HepG2 (cell line): Measurements from ENCODE around the gene SYTL3. TPM values are rescaled to one million over a fixed set of nuclear protein-coding genes. Genes with fewer than 3 reads are reported as not detected.

Experiments used
- ATAC-seq: fragments of 200-7000 bp; cut with Tn5 transposase; 3 replicates; pipeline ENCODE4 v1.9.1; 2020; ENCODE audit warnings: mild to moderate bottlenecking, moderate library complexity
- BruUV-seq: library from RNA; stranded (reverse); fragments of 400-500 nt; replicated peaks from 2 replicates; lab custom pipeline; 2021; lab: Mats Ljungman, UMichigan
- CTCF ChIA-PET: fragments of 300-600 bp; formaldehyde crosslinking; extraction: SDS; loops from one replicate; lab custom pipeline; 2021; ENCODE audit warnings: low total read pairs, inconsistent platforms, low intra/inter-chr PET ratio; lab: Yijun Ruan, JAX
- POLR2A ChIA-PET: fragments of 350-600 bp; sonication (Branson Sonifier 250); formaldehyde crosslinking; loops from one replicate; lab custom pipeline; 2020; ENCODE audit warnings: antibody characterized with exemption, inconsistent platforms; lab: Yijun Ruan, JAX
- DNase-seq: peaks from one replicate; pipeline ENCODE4 v3.0.0-alpha.2; 2015; ENCODE audit warnings: low spot score
- FAIRE-seq: peaks from 3 replicates; lab custom pipeline; 2011; peaks lifted over from hg19 to GRCh38; lab: Jason Lieb, UNC
- H2AFZ ChIP-seq: one replicate; pipeline ENCODE4 v1.6.1; 2011; ENCODE audit warnings: low read length, inconsistent platforms
- H3K27ac ChIP-seq: fragments of 300-600 bp; 3 replicates; pipeline ENCODE4 v1.8.0; 2011; ENCODE audit warnings: mixed run types, mild to moderate bottlenecking, mixed read lengths, low read length, inconsistent platforms; ENCODE audit not compliant: insufficient read depth; ENCODE audit errors: extremely low read length
- H3K27me3 ChIP-seq, 2 experiments: fragments of 200-600 bp in 1 of 2; 2 replicates in 1 of 2; 3 replicates in 1 of 2; pipeline versions ENCODE4 v1.6.0 to v1.8.0; 2011; ENCODE audit warnings: low read length in 2 of 2, mild to moderate bottlenecking in 2 of 2, moderate library complexity in 2 of 2, inconsistent platforms in 1 of 2; ENCODE audit not compliant: insufficient read depth in 2 of 2, control insufficient read depth in 1 of 2
- H3K36me3 ChIP-seq, 2 experiments: fragments of 200-600 bp in 1 of 2; replicated peaks in 1 of 2; 2 replicates in 1 of 2; 3 replicates in 1 of 2; pipeline versions ENCODE4 v1.5.1 to v1.8.0; 2011; ENCODE audit warnings: low read length in 2 of 2, inconsistent platforms in 1 of 2; ENCODE audit not compliant: insufficient read depth in 2 of 2, control insufficient read depth in 1 of 2
- H3K4me1 ChIP-seq: 2 replicates; pipeline ENCODE4 v1.5.1; 2012; ENCODE audit warnings: low read length, inconsistent platforms; ENCODE audit not compliant: insufficient read depth
- H3K4me2 ChIP-seq: 2 replicates; pipeline ENCODE4 v1.6.0; 2011; ENCODE audit warnings: low read depth, low read length, inconsistent platforms
- H3K4me3 ChIP-seq, 3 experiments: fragments of 200-600 bp in 1 of 3; sonication (generic), shearing (Covaris generic) in 1 of 3; replicated peaks in 1 of 3; 2 replicates each; pipeline ENCODE4 v1.5.1; 2011 to 2016; ENCODE audit warnings: low read length in 3 of 3, inconsistent platforms in 2 of 3, low read depth in 2 of 3, mild to moderate bottlenecking in 2 of 3, control low read depth in 1 of 3, mixed read lengths in 1 of 3; ENCODE audit not compliant: insufficient read depth in 1 of 3
- H3K79me2 ChIP-seq: one replicate; pipeline ENCODE4 v1.6.1; 2011; ENCODE audit warnings: low read length, inconsistent platforms; ENCODE audit not compliant: insufficient read depth
- H3K9ac ChIP-seq: 2 replicates; pipeline ENCODE4 v1.6.0; 2011; ENCODE audit warnings: mild to moderate bottlenecking, low read depth, low read length, inconsistent platforms; ENCODE audit not compliant: insufficient read depth
- H3K9me3 ChIP-seq: 2 replicates; pipeline ENCODE4 v1.5.1; 2012; ENCODE audit warnings: mild to moderate bottlenecking, low read length
- H4K20me1 ChIP-seq: 2 replicates; pipeline ENCODE4 v1.6.0; 2011; ENCODE audit warnings: inconsistent platforms, mild to moderate bottlenecking, low read length, moderate library complexity; ENCODE audit not compliant: insufficient read depth
- CEBPG ChIP-seq: IDR thresholded peaks from 2 replicates; pipeline ENCODE4 v1.6.1; 2016
- ELK4 ChIP-seq: sonication (generic); formaldehyde crosslinking; IDR thresholded peaks from 2 replicates; pipeline ENCODE4 v1.9.0; 2021; ENCODE audit warnings: missing genetic modification reagents, borderline replicate concordance
- HDAC1 ChIP-seq: sonication (generic); formaldehyde crosslinking; IDR thresholded peaks from 2 replicates; pipeline ENCODE4 v1.5.1; 2020; ENCODE audit warnings: mild to moderate bottlenecking, missing genetic modification reagents
- KLF12 ChIP-seq: sonication (generic); formaldehyde crosslinking; IDR thresholded peaks from 2 replicates; pipeline ENCODE4 v1.4.0; 2020; ENCODE audit warnings: missing genetic modification reagents, borderline replicate concordance
- NFIB ChIP-seq: sonication (generic); formaldehyde crosslinking; IDR thresholded peaks from 2 replicates; pipeline ENCODE4 v1.9.0; 2021; ENCODE audit warnings: missing genetic modification reagents, mild to moderate bottlenecking, borderline replicate concordance
- NFRKB ChIP-seq: fragments of 450-650 bp; IDR thresholded peaks from 2 replicates; pipeline ENCODE4 v1.6.1; 2017
- SRY ChIP-seq: sonication (generic); formaldehyde crosslinking; IDR thresholded peaks from 2 replicates; pipeline ENCODE4 v1.8.0; 2022; ENCODE audit warnings: mild to moderate bottlenecking, missing genetic modification reagents
- ZBTB33 ChIP-seq: sonication (generic); formaldehyde crosslinking; IDR thresholded peaks from 2 replicates; pipeline ENCODE4 v1.4.0; 2020; ENCODE audit warnings: missing genetic modification reagents
- ZNF44 ChIP-seq: sonication (generic); formaldehyde crosslinking; IDR thresholded peaks from 2 replicates; pipeline ENCODE4 v1.5.1; 2020; ENCODE audit warnings: mild to moderate bottlenecking, missing genetic modification reagents
- ZNF496 ChIP-seq: sonication (generic); formaldehyde crosslinking; IDR thresholded peaks from 2 replicates; pipeline ENCODE4 v1.8.1; 2023; ENCODE audit warnings: mild to moderate bottlenecking, moderate library complexity, missing genetic modification reagents; ENCODE audit not compliant: insufficient replicate concordance
- ZNF557 ChIP-seq: sonication (generic); formaldehyde crosslinking; IDR thresholded peaks from 2 replicates; pipeline ENCODE4 v1.4.0; 2020; ENCODE audit warnings: missing genetic modification reagents
- WGBS: methylation state at CpG from one replicate; pipeline ENCODE4 v1.1.6; 2017; ENCODE audit warnings: low lambda C conversion rate; 5-methylcytosine and 5-hydroxymethylcytosine counted together
- in situ Hi-C: cut with HindIII; loops from 2 replicates; pipeline ENCODE4 v1.10.0; 2017; ENCODE audit warnings: low pct_unique_long_range_greater_than_20kb; ENCODE audit not compliant: extremely low pct_ligation_motif_present
- intact Hi-C: fragments of 100-400 bp; cut with micrococcal nuclease; formaldehyde crosslinking; loops from one replicate; pipeline ENCODE4 v1.10.0; 2022; ENCODE audit not compliant: unreplicated experiment
- polyA plus RNA-seq, 8 experiments: library from polyadenylated mRNA; depleted of rRNA in 3 of 8; stranded (reverse) in 7 of 8; unstranded in 1 of 8; fragments of >200 nt; fragmentation: Illumina TruSeq in 4 of 8; extraction: Trizol in 4 of 8; gene quantifications; 2 replicates each; pipeline versions ENCODE4 v1.2.1 to v1.2.3, GENCODE V29; 2011 to 2016; ENCODE audit warnings: low read depth in 4 of 8, missing spikeins in 1 of 8, mixed read lengths in 1 of 8; ENCODE audit not compliant: insufficient read depth in 1 of 8
- total RNA-seq, 5 experiments: library from RNA; depleted of rRNA; stranded (reverse); fragments of >200 nt; fragmentation: Illumina TruSeq; extraction: Trizol; gene quantifications; 2 replicates each; pipeline ENCODE4 v1.2.3, GENCODE V29; 2016; ENCODE audit warnings: low read depth in 1 of 5
- TF ChIP-seq, protein P1 (sequence below): sonication (generic); formaldehyde crosslinking; IDR thresholded peaks from 2 replicates; pipeline ENCODE4 v1.8.0; 2022; ENCODE audit warnings: mild to moderate bottlenecking, missing genetic modification reagents

The SYTL3 gene
- total and polyA plus RNA-seq, 2 of the 13 experiments (the other 11 are each of a cell fraction or from before 2014, with no cell fraction given): 0.11 to 0.28 TPM

GRCh38 chr6:158609455-158610155 is 40.2 kb upstream of the SYTL3 start:
- H2AFZ ChIP-seq: no peak overlapping the region
- ChIA-PET POLR2A (no interaction called here), CTCF (no interaction called here)
- BruUV-seq: no TSS peak
- no peaks in the 10 kb centered on the region for H3K4me1 ChIP-seq
- H3K4me2 ChIP-seq: no peak overlapping the region
- peaks cover 67 to 98% of the 10 kb centered on the region in 2 experiments for H3K36me3 ChIP-seq
- intact Hi-C loops (no loop called here), in situ Hi-C loops (no loop called here)
- 0 out of 2 replicates have a peak, but pooled peaks have one; percentile 69 for TF ChIP-seq NFIB
- TF ChIP-seq ELK4 (CRISPR knock-in tag): no peak
- 97% methylated on average over 12 of the region's 13 CpGs for WGBS
- no peaks in the 10 kb centered on the region for H3K9me3 ChIP-seq
- H3K79me2 ChIP-seq: no peaks in the 10 kb centered on the region
- H3K4me3 ChIP-seq: no peak overlapping the region
- H3K27me3 ChIP-seq: no peaks in the 10 kb centered on the region
- ATAC-seq (no peak), DNase-seq (no peak), FAIRE-seq (no peak)
- no peak overlapping the region for H3K9ac ChIP-seq
- H4K20me1 ChIP-seq: peaks cover 33% of the 10 kb centered on the region; the same call in 1 of the 2 replicates
- no peak overlapping the region for H3K27ac ChIP-seq

DNA sequence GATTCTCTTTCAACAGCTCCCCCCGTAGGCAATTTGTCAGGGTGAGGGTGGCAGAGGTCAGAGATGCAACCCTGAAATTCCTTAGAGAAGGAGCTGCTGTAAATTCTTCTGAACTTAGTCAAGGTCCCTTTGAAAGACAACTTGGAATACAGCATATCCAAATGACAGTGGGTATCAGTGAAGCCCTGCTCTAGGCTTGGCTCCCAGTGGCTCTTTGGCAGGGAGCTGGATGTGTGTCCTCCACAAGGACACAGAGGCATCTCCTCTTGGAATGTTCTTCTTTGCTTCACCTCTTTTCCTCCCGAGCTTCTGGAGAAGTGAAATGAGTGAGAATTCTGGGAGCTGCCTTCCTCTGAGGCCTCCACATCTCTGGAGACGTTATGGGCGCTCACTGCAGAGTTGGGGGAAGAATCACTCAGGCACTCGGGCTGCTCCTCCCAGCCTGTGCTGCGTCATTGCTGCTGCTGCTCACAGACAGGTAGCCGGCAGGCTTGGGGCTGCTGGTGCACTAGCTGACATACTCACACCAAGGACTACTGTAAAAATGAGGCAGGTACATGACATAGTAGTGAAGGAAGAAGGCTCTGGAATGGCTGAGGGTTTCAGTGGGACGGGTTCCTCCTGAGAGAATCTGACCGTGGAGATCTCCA is 39.4 kb upstream of the SYTL3 start:
- no peak overlapping the region for H3K9ac ChIP-seq
- peak; percentile 12; the same call in 1 of the 3 replicates for ATAC-seq
- no peak overlapping the region for H3K4me3 ChIP-seq
- no peaks in the 10 kb centered on the region for H3K27me3 ChIP-seq
- no peaks in the 10 kb centered on the region for H3K9me3 ChIP-seq
- POLR2A ChIA-PET: no interaction called here
- H3K4me2 ChIP-seq: no peak overlapping the region
- H4K20me1 ChIP-seq: peaks cover 27% of the 10 kb centered on the region; the same call in 1 of the 2 replicates
- BruUV-seq: TSS peak; percentile 1
- FAIRE-seq: no peak
- in situ Hi-C loops: no loop called here
- H3K4me1 ChIP-seq: no peaks in the 10 kb centered on the region
- H3K36me3 ChIP-seq: peaks cover 64 to 93% of the 10 kb centered on the region in 2 experiments
- H3K27ac ChIP-seq: no peak overlapping the region
- no peaks in the 10 kb centered on the region for H3K79me2 ChIP-seq
- 96% methylated on average over 9 of the region's 9 CpGs for WGBS
- no peak for DNase-seq
- CTCF ChIA-PET: no interaction called here
- H2AFZ ChIP-seq: no peak overlapping the region
- intact Hi-C loops: no loop called here
- TF ChIP-seq SRY (CRISPR knock-in tag) (no peak), CEBPG (CRISPR knock-in tag) (no peak), NFRKB (no peak), ZNF496 (CRISPR knock-in tag) (no peak), HDAC1 (CRISPR knock-in tag) (no peak), KLF12 (no peak), ZNF557 (no peak), ZBTB33 (CRISPR knock-in tag) (no peak), ZNF44 (CRISPR knock-in tag) (no peak)
- TF ChIP-seq, protein P1, sequence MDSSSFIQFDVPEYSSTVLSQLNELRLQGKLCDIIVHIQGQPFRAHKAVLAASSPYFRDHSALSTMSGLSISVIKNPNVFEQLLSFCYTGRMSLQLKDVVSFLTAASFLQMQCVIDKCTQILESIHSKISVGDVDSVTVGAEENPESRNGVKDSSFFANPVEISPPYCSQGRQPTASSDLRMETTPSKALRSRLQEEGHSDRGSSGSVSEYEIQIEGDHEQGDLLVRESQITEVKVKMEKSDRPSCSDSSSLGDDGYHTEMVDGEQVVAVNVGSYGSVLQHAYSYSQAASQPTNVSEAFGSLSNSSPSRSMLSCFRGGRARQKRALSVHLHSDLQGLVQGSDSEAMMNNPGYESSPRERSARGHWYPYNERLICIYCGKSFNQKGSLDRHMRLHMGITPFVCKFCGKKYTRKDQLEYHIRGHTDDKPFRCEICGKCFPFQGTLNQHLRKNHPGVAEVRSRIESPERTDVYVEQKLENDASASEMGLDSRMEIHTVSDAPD (CRISPR knock-in tag): no peak
